Fibroblast of pulmonary artery (primary cell): ENCODE results near the gene CCDC57.

Experiments used
- DNase-seq: peaks from one replicate; pipeline ENCODE4 v3.0.0-alpha.2; 2010; ENCODE audit warnings: low read depth
- H3K4me3 ChIP-seq: replicated peaks from 2 replicates; pipeline ENCODE4 v1.5.1; 2011; ENCODE audit warnings: low read depth, mild to moderate bottlenecking, control low read depth, low read length, moderate library complexity
- TF ChIP-seq, protein P1 (sequence below): IDR thresholded peaks from 2 replicates; pipeline ENCODE4 v1.5.1; 2011; ENCODE audit warnings: mild to moderate bottlenecking, control low read depth, low read length, inconsistent platforms; ENCODE audit errors: missing control alignments

The CCDC57 gene

DNA sequence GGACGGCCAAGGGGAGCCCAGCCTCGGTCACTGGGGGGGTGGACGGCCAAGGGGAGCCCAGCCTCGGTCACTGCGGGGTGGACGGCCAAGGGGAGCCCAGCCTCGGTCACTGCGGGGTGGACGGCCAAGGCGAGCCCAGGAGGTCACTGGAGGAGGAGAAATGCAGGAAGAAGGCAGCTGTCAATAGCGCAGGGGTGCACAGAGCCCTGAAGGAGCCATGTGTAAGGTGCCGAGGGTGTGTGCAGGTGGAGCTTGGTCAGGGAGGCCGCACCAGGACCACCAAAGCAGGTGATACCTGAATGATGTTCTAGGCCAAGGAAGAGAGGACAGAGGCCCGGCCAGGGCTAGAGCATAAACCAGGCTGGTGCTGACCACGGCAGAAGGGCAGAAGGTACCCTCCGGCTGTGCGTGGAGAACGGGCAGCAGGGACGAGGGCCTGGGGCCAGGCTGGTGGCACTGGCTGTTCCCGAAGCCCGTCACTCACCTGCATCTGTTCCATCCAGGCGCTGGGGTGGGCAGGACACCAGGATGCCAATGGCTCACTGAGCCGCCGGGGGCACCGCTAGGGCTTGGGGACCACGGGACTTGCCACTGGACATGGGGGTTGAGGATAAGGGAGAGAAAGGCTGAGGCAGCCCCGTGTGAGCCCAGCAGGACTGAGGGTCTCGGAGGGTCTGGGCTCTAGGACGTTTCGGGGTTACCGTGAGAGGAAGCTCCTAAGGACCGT is 5.9 kb upstream of the CCDC57 start:
- no peak overlapping the region for H3K4me3 ChIP-seq
- no peak for DNase-seq
- TF ChIP-seq, protein P1, sequence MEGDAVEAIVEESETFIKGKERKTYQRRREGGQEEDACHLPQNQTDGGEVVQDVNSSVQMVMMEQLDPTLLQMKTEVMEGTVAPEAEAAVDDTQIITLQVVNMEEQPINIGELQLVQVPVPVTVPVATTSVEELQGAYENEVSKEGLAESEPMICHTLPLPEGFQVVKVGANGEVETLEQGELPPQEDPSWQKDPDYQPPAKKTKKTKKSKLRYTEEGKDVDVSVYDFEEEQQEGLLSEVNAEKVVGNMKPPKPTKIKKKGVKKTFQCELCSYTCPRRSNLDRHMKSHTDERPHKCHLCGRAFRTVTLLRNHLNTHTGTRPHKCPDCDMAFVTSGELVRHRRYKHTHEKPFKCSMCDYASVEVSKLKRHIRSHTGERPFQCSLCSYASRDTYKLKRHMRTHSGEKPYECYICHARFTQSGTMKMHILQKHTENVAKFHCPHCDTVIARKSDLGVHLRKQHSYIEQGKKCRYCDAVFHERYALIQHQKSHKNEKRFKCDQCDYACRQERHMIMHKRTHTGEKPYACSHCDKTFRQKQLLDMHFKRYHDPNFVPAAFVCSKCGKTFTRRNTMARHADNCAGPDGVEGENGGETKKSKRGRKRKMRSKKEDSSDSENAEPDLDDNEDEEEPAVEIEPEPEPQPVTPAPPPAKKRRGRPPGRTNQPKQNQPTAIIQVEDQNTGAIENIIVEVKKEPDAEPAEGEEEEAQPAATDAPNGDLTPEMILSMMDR: no peak

DNA sequence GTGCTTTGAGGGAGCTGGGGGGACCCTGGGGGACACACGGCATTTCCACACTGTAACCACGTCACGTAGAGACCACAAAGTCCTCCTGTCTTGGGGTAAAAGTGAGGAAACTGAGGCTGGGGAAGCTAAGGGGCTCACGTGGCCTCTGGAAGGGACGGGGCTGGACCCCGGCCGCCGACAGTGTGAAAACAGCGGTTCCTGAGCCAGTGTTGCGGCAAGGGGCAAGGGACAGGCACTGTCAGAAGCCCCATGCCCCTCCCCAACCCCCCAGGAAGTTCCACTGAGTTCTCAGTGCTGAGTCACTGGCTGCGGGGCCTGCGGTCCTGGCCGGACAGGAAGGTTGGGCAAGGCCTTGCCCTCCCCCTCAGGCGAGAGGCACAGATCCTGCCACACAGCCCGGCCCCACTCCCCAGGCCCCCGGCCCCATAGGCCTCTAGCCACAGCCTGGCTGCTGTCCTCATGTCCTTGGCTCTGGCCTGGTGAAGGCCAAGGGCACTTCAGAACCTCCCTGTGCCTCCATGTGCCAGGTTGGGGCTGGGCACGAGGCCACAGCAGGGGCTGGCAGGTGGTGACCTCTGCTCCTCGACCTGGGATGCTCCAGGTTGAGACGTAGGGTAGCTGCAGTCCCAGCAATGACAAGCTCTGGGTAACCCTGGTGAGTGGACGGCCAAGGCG is 5.0 kb upstream of the CCDC57 start:
- DNase-seq: peak; percentile 92
- TF ChIP-seq, protein P1: no peak
- H3K4me3 ChIP-seq: no peak overlapping the region

DNA sequence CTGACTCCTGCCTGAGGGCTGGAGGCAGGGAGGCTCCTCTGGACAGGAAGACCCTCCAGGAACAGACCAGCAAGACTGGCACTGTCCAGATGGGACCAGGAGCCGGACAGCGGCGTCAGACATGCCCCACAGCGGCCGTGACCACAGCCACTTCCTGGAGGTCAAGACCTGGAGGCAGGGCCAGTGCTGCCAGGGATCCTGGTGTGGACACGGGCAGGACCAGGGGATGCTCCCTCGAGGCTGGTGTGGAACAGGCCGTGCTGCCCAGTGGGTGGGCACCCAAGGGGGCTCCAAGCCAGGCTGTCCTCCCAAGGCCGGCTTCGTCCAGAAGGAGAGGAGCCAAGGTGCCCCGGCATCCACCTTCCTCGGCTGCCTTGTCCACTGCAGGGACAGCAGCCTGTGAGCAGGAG is 4.5 kb upstream of the CCDC57 start:
- TF ChIP-seq, protein P1: no peak

DNA sequence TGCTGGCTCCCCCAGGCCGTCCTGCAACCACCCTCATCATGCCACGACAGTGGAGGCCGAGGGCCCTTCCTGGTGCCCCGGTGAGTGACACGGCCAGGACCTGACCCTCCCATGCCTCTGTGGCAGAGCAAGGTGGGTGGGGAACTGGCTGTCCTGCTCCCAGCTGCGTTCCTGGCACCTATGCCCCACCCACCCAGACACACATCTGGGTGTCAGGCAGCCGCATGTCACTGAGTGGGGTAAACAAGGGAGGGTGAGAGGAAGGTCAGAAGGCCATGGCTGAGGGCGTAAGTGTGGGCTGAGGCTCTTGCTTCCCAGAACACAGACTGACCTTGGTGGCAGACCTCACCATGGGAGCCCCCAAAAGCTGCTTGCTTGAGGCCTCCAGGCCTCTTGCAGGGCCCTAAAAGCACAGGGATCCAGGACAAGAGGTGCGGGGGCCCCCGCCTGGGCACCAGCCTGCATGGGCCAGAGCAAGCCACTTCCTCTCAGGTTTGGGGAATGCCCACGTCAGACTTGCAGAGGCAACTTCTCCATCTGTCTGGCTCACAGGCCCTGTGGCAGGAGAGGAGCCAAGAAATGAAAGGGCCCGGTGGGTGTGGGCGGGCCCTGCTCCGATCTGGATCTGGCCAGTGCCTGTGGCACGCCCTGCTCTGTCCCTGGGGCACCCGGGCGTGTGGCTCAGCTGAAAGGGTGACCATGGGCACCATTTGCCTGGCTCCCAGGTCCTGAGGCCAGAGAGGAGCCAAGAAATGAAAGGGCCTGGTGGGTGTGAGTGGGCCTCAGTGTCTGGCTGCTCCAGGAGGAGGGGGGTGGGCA is 3.9 kb upstream of the CCDC57 start:
- DNase-seq: peak; percentile 78
- TF ChIP-seq, protein P1: no peak

More for the DNA sequence above, 4.5 kb upstream of the CCDC57 start:
- DNase-seq: no peak
- H3K4me3 ChIP-seq: no peak overlapping the region

DNA sequence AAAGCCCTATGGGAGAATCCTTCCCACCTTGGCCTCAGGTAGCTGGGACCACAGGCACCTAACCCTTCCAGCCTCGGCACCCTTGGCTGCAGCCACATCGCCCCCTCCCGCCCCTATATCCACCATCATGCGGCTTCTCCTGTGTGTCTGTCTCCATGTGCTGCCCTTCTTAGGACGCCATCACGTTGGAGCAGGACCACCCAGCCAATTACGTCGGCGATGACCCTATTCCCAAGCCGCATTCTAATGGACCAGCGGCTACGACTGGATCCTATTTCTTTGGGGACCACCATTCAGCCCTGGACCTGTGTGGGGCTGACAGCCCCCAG is 3.3 kb upstream of the CCDC57 start:
- no peak for DNase-seq
- TF ChIP-seq, protein P1: no peak
- H3K4me3 ChIP-seq: no peak overlapping the region

More for the DNA sequence above, 3.9 kb upstream of the CCDC57 start:
- no peak overlapping the region for H3K4me3 ChIP-seq

DNA sequence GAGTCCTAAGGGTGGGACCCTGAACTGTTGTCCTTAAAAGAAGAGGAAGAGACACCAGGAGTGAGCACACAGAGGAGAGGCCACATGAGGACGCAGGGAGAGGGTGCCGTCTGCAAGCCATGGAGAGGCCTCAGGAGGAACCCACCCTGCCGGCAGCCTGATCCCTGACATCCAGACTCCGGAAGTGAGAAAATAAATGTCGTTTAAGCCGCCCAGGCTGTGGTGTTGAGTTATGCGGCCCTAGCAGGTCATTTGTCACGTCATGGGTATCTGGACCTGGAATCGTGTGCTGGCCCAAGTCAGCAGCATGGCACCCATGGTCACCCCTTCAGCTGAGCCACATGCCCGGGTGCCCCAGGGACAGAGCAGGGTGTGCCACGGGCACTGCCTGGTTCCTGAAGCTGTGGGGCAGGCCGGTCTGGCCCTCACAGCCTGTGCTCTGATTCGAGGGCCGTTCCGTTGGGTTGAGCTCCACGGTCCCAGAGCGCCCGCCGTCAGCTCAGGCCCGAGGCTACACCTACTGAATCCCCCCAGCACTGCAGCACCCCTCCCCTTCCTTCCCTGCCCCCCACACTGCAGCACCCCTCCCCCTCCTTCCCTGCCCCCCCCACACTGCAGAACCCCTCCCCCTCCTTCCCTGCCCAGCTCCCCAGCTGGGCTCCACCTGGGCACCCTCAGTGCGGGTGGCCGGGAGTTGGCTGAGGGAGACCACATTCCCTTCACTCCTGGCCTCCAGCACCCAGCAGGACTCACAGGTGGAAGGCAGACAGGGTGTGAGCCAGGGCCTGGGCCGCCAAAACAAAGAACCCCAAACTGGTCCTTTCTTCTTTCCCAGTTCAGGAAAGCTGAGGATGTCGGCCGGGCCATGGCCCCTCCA is 2.7 kb upstream of the CCDC57 start:
- TF ChIP-seq, protein P1: no peak
- DNase-seq: no peak
- H3K4me3 ChIP-seq: no peak overlapping the region
